ENCODE results near the gene ZNF132. TPM values are rescaled to one million over a fixed set of nuclear protein-coding genes. Genes with fewer than 3 reads are reported as not detected.
A peak's percentile ranks its signal among the peaks of the same experiment; 100 is the strongest.

Gene ZNF132
- total and polyA plus RNA-seq, 9 of the 15 experiments (the other 6 are each of a cell fraction or from before 2014, with no cell fraction given) = 0.03 to 0.42 (median 0.10) TPM; not detected in 5

DNA sequence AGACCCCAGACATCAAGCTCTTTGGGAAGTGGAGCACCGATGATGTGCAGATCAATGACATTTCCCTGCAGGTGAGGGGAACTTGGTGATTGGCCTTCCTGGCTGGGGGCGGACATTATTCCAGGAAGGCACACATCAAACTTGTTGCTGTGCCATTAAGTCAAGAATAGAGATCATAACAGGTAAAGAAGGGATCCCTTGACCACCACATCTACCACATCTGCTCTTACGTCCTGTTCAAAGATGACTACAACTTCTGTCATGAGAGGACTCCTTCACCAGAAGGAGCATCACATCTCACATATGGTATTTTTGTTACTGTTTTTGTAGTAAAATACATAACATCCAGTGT lies 51.8 kb downstream of the ZNF132 start (continued):
- TF ChIP-seq NR2C2 (CRISPR knock-in tag; IDR thresholded peaks at IDR 0.05) (0 out of 2 replicates have a peak, but pooled peaks have one; percentile 27), NR2C2 (tag; IDR thresholded peaks at IDR 0.05) (no peak), NR1H2 (CRISPR knock-in tag; IDR thresholded peaks at IDR 0.05) (no peak), NFIC (IDR thresholded peaks at IDR 0.05) (no peak), POLR3A (IDR thresholded peaks at IDR 0.05; ENCODE audit: borderline replicate concordance, extremely low read depth, insufficient read depth, insufficient read length) (no peak), THRAP3 (IDR thresholded peaks at IDR 0.05; ENCODE audit: borderline replicate concordance) (no peak), PCBP2 (IDR thresholded peaks at IDR 0.05; ENCODE audit: low read depth, low read length, poor library complexity, severe bottlenecking) (no peak), ZBTB1 (CRISPR knock-in tag; IDR thresholded peaks at IDR 0.05; ENCODE audit: borderline replicate concordance, low read depth) (no peak), ZFP1 (CRISPR knock-in tag; IDR thresholded peaks at IDR 0.05) (no peak), SPI1 (IDR thresholded peaks at IDR 0.05; ENCODE audit: borderline replicate concordance, low read depth, low read length) (no peak)
- TF ChIP-seq, protein P1, sequence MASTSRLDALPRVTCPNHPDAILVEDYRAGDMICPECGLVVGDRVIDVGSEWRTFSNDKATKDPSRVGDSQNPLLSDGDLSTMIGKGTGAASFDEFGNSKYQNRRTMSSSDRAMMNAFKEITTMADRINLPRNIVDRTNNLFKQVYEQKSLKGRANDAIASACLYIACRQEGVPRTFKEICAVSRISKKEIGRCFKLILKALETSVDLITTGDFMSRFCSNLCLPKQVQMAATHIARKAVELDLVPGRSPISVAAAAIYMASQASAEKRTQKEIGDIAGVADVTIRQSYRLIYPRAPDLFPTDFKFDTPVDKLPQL (IDR thresholded peaks at IDR 0.05; ENCODE audit: extremely low read depth, insufficient read length) = no peak
- TF ChIP-seq, protein P2, sequence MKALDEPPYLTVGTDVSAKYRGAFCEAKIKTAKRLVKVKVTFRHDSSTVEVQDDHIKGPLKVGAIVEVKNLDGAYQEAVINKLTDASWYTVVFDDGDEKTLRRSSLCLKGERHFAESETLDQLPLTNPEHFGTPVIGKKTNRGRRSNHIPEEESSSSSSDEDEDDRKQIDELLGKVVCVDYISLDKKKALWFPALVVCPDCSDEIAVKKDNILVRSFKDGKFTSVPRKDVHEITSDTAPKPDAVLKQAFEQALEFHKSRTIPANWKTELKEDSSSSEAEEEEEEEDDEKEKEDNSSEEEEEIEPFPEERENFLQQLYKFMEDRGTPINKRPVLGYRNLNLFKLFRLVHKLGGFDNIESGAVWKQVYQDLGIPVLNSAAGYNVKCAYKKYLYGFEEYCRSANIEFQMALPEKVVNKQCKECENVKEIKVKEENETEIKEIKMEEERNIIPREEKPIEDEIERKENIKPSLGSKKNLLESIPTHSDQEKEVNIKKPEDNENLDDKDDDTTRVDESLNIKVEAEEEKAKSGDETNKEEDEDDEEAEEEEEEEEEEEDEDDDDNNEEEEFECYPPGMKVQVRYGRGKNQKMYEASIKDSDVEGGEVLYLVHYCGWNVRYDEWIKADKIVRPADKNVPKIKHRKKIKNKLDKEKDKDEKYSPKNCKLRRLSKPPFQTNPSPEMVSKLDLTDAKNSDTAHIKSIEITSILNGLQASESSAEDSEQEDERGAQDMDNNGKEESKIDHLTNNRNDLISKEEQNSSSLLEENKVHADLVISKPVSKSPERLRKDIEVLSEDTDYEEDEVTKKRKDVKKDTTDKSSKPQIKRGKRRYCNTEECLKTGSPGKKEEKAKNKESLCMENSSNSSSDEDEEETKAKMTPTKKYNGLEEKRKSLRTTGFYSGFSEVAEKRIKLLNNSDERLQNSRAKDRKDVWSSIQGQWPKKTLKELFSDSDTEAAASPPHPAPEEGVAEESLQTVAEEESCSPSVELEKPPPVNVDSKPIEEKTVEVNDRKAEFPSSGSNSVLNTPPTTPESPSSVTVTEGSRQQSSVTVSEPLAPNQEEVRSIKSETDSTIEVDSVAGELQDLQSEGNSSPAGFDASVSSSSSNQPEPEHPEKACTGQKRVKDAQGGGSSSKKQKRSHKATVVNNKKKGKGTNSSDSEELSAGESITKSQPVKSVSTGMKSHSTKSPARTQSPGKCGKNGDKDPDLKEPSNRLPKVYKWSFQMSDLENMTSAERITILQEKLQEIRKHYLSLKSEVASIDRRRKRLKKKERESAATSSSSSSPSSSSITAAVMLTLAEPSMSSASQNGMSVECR (CRISPR knock-in tag; IDR thresholded peaks at IDR 0.05) = no peak

All from K562 (cell line).